Endothelial cell of umbilical vein (primary cell): ENCODE measurements around the gene NCAPG2.

Experiments used
- EZH2 ChIP-seq: IDR thresholded peaks from 2 replicates; pipeline ENCODE4 v1.6.1; 2012; ENCODE audit warnings: borderline replicate concordance, low read depth, mild to moderate bottlenecking, moderate library complexity, low read length, inconsistent platforms; ENCODE audit not compliant: severe bottlenecking
- FOS ChIP-seq: IDR thresholded peaks from 2 replicates; pipeline ENCODE4 v1.6.1; 2011; ENCODE audit warnings: mild to moderate bottlenecking, low read length, moderate library complexity, borderline replicate concordance; ENCODE audit not compliant: insufficient read depth
- JUN ChIP-seq: IDR thresholded peaks from 2 replicates; pipeline ENCODE4 v1.6.1; 2011; ENCODE audit warnings: borderline replicate concordance, low read depth; ENCODE audit not compliant: insufficient read length, insufficient read depth
- MAX ChIP-seq: IDR thresholded peaks from 2 replicates; pipeline ENCODE4 v1.6.1; 2011; ENCODE audit not compliant: insufficient read depth, insufficient read length
- MYC ChIP-seq: IDR thresholded peaks from one replicate; pipeline ENCODE4 v1.6.1; 2011; ENCODE audit warnings: mild to moderate bottlenecking, low read depth, low read length
- POLR2A ChIP-seq: IDR thresholded peaks from 2 replicates; pipeline ENCODE4 v1.6.1; 2012; ENCODE audit warnings: low read depth, mild to moderate bottlenecking, control low read depth, low read length
- POLR2AphosphoS5 ChIP-seq: IDR thresholded peaks from 2 replicates; pipeline ENCODE4 v1.6.1; 2012; ENCODE audit warnings: low read depth, mild to moderate bottlenecking, control low read depth, low read length, moderate library complexity; ENCODE audit not compliant: insufficient read depth
- TF ChIP-seq, protein P1 (sequence below), 2 donors: IDR thresholded peaks; 1 replicate in 1 of 2; 2 replicates in 1 of 2; pipeline ENCODE4 v1.5.1; 2011; ENCODE audit warnings: low read length in 2 of 2, mild to moderate bottlenecking in 2 of 2, moderate library complexity in 2 of 2, control low read depth in 1 of 2, inconsistent platforms in 1 of 2, low read depth in 1 of 2; ENCODE audit not compliant: insufficient read depth in 1 of 2; ENCODE audit errors: extremely low read depth in 1 of 2

DNA sequence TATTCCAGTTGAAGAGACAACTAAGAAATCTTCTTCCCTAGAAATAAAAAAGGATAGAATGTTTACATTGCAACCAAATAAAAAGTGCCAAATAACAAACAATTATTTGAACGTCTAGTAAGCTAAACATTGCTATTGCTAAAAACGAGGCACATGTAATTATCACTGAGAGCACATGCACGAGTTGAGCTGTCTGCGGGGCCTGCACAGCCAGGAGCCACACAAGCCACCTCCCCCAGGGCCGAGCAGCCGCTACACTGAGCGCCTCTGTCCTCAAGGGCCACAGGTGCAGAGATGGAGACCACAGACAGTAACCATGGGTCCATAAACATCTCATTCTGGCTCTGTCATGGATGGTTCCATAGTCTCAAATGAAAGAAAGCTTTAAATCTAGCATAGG is 17.2 kb downstream of the NCAPG2 start:
- TF ChIP-seq, protein P1, sequence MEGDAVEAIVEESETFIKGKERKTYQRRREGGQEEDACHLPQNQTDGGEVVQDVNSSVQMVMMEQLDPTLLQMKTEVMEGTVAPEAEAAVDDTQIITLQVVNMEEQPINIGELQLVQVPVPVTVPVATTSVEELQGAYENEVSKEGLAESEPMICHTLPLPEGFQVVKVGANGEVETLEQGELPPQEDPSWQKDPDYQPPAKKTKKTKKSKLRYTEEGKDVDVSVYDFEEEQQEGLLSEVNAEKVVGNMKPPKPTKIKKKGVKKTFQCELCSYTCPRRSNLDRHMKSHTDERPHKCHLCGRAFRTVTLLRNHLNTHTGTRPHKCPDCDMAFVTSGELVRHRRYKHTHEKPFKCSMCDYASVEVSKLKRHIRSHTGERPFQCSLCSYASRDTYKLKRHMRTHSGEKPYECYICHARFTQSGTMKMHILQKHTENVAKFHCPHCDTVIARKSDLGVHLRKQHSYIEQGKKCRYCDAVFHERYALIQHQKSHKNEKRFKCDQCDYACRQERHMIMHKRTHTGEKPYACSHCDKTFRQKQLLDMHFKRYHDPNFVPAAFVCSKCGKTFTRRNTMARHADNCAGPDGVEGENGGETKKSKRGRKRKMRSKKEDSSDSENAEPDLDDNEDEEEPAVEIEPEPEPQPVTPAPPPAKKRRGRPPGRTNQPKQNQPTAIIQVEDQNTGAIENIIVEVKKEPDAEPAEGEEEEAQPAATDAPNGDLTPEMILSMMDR (IDR thresholded peaks at IDR 0.05; ENCODE audit: extremely low read depth in 1 of 2, insufficient read depth in 1 of 2, low read depth in 1 of 2, low read length in 2 of 2) = no peak
- TF ChIP-seq JUN (no peak), POLR2A (no peak), MAX (no peak), EZH2 (no peak), POLR2AphosphoS5 (no peak), MYC (no peak), FOS (no peak)
